Kidney (tissue), 14 donors: ENCODE data around the gene POP5. TPM values are rescaled to one million over a fixed set of nuclear protein-coding genes. Genes with fewer than 3 reads are reported as not detected.

ENCODE experiments used
- DNase-seq, 5 donors: peaks; one replicate each; pipeline ENCODE4 v3.0.0-alpha.2; 2013 to 2020
- FAIRE-seq: peaks from 2 replicates; lab custom pipeline; 2012; peaks lifted over from hg19 to GRCh38; lab: Jason Lieb, UNC
- H3K27ac ChIP-seq, 2 donors: one replicate each; pipeline ENCODE4 v1.7.0; 2013; ENCODE audit warnings: low read depth in 2 of 2, low read length in 2 of 2, inconsistent platforms in 1 of 2
- H3K27me3 ChIP-seq: one replicate; pipeline ENCODE4 v1.7.1; 2013; ENCODE audit warnings: low read length, inconsistent platforms; ENCODE audit not compliant: control insufficient read depth, insufficient read depth
- H3K36me3 ChIP-seq, 3 donors: one replicate each; pipeline versions ENCODE4 v1.7.0 to v1.7.1; 2013; ENCODE audit warnings: low read length in 3 of 3, control low read depth in 1 of 3, inconsistent platforms in 1 of 3; ENCODE audit not compliant: insufficient read depth in 3 of 3, control insufficient read depth in 2 of 3
- H3K4me1 ChIP-seq, 3 donors: one replicate each; pipeline versions ENCODE4 v1.7.0 to v1.7.1; 2013; ENCODE audit warnings: low read length in 3 of 3, inconsistent platforms in 1 of 3, low read depth in 1 of 3; ENCODE audit not compliant: control insufficient read depth in 2 of 3, insufficient read depth in 2 of 3
- H3K4me3 ChIP-seq, 3 donors: one replicate each; pipeline versions ENCODE4 v1.7.0 to v1.8.1; 2013; ENCODE audit warnings: low read length in 3 of 3, control low read depth in 1 of 3, inconsistent platforms in 1 of 3
- H3K9ac ChIP-seq, 3 donors: one replicate each; pipeline versions ENCODE4 v1.7.0 to v1.7.1; 2013; ENCODE audit warnings: low read length in 3 of 3, control low read depth in 1 of 3, inconsistent platforms in 1 of 3
- H3K9me3 ChIP-seq, 3 donors: one replicate each; pipeline versions ENCODE4 v1.7.0 to v1.7.1; 2013; ENCODE audit warnings: low read length in 3 of 3, control low read depth in 1 of 3, inconsistent platforms in 1 of 3; ENCODE audit not compliant: control insufficient read depth in 2 of 3, insufficient read depth in 1 of 3
- CTCF ChIP-seq: IDR thresholded peaks from 3 replicates; pipeline ENCODE4 v1.5.1; 2012; ENCODE audit warnings: mild to moderate bottlenecking, moderate library complexity, borderline replicate concordance; ENCODE audit not compliant: insufficient read depth; ENCODE audit errors: extremely low read depth
- intact Hi-C: fragments of 100-400 bp; cut with DNase I; formaldehyde crosslinking; loops from one replicate; pipeline ENCODE4 v1.11.1; 2022
- polyA plus RNA-seq: library from polyadenylated mRNA; stranded (reverse); fragments of 350-450 nt; fragmentation: Illumina TruSeq; extraction: RNeasy Lipid Tissue Mini Kit (QIAGEN cat#74804); gene quantifications from one replicate; pipeline ENCODE4 v1.2.3, GENCODE V29; 2014; ENCODE audit warnings: low read depth, low replicate concordance; ENCODE audit not compliant: insufficient read depth
- total RNA-seq: library from RNA; stranded (reverse); fragmentation: NEBNext Ultra II Directional; extraction: Animal tissue kit (Norgen Biotek cat#: 25700); gene quantifications from one replicate; pipeline ENCODE4 v1.2.1, GENCODE V29; 2021
- donor health status: control.
- donor health status: control.
- donor health status: control.
- donor health status: control.
- donor health status: control.
- donor health status: DM: yes; HTN: yes; CAD: no.
- donor health status: Normal renal cell carcinoma (clear cell type).

POP5 gene
- total and polyA plus RNA-seq, 2 donors from 2014 or later: 50.0 to 111 TPM

- DNase-seq (peak; percentile 73 to 90 (median 83)), FAIRE-seq (no peak)
- TF ChIP-seq CTCF: peak; percentile 95
- Histone ChIP-seq H3K27me3 (peaks cover 3% of the 10 kb centered on the region), H3K36me3 (peaks cover 5 to 10% (median 9%) of the 10 kb centered on the region in 3 donors), H3K9me3 (no peaks in the 10 kb centered on the region), H3K4me1 (peaks cover 0 to 14% (median 2%) of the 10 kb centered on the region in 3 donors), H3K4me3 (no peak overlapping the region), H3K27ac (no peak overlapping the region), H3K9ac (no peak overlapping the region)
- intact Hi-C loops: loop anchor here (10.0 kb wide), 1 partner anchor 131 kb away; the partner anchor contains the start of gene UNC119B
Measured at GRCh38 chr12:120583478-120584030, 2.4 kb upstream of the POP5 start.

GRCh38 chr12:120581998-120582397 is 796 bp upstream of the POP5 start:
- Histone ChIP-seq H3K27me3 (peaks cover 3% of the 10 kb centered on the region), H3K9me3 (no peaks in the 10 kb centered on the region), H3K4me3 (peak overlapping the region; percentile 80 to 91 (median 89)), H3K27ac (no peak overlapping the region), H3K9ac (peak overlapping the region in 2 of 3 donors; percentile 39 to 76), H3K4me1 (peaks cover 0 to 14% (median 2%) of the 10 kb centered on the region in 3 donors), H3K36me3 (peaks cover 6 to 25% (median 18%) of the 10 kb centered on the region in 3 donors)
- no peak for DNase-seq
- FAIRE-seq: no peak
- intact Hi-C loops: loop anchor here (10.0 kb wide), 1 partner anchor 133 kb away; the partner anchor contains the start of gene UNC119B
- TF ChIP-seq CTCF: no peak

GRCh38 chr12:120579179-120579578 is 2.0 kb downstream of the POP5 start:
- FAIRE-seq: no peak
- TF ChIP-seq CTCF: no peak
- Histone ChIP-seq H3K9me3 (no peaks in the 10 kb centered on the region), H3K27me3 (peaks cover 3% of the 10 kb centered on the region), H3K36me3 (peaks cover 11 to 52% (median 35%) of the 10 kb centered on the region in 3 donors), H3K4me1 (peaks cover 0 to 11% (median 2%) of the 10 kb centered on the region in 3 donors), H3K27ac (no peak overlapping the region), H3K9ac (no peak overlapping the region), H3K4me3 (no peak overlapping the region)
- intact Hi-C loops: no loop called here
- DNase-seq: no peak
